HepG2 (cell line): ENCODE data around the gene CPA5. TPM values are rescaled to one million over a fixed set of nuclear protein-coding genes. Genes with fewer than 3 reads are reported as not detected.
A peak's percentile ranks its signal among the peaks of the same experiment; 100 is the strongest.

Source experiments
- JARID2 ChIP-seq: sonication (generic); formaldehyde crosslinking; IDR thresholded peaks from 2 replicates; pipeline ENCODE4 v1.8.1; 2023; ENCODE audit warnings: missing genetic modification reagents, inconsistent platforms; ENCODE audit not compliant: insufficient replicate concordance
- KLF12 ChIP-seq: sonication (generic); formaldehyde crosslinking; IDR thresholded peaks from 2 replicates; pipeline ENCODE4 v1.4.0; 2020; ENCODE audit warnings: missing genetic modification reagents, borderline replicate concordance
- RARG ChIP-seq: sonication (generic); formaldehyde crosslinking; IDR thresholded peaks from 2 replicates; pipeline ENCODE4 v1.4.0; 2020; ENCODE audit warnings: low read depth, mild to moderate bottlenecking, missing genetic modification reagents
- RCOR2 ChIP-seq: IDR thresholded peaks from 2 replicates; pipeline ENCODE4 v1.6.1; 2016; ENCODE audit warnings: missing biosample characterization, missing genetic modification reagents
- TBX3 ChIP-seq: fragments of 450-650 bp; IDR thresholded peaks from 2 replicates; pipeline ENCODE4 v1.6.1; 2017; ENCODE audit warnings: antibody characterized with exemption, mild to moderate bottlenecking, inconsistent platforms, borderline replicate concordance
- THYN1 ChIP-seq: sonication (generic); formaldehyde crosslinking; IDR thresholded peaks from 2 replicates; pipeline ENCODE4 v1.8.1; 2023; ENCODE audit warnings: low read depth, mild to moderate bottlenecking, moderate library complexity, missing genetic modification reagents, borderline replicate concordance
- ZFP62 ChIP-seq: sonication (generic); formaldehyde crosslinking; IDR thresholded peaks from 2 replicates; pipeline ENCODE4 v1.4.0; 2020; ENCODE audit warnings: missing genetic modification reagents
- ZNF12 ChIP-seq: sonication (generic); formaldehyde crosslinking; IDR thresholded peaks from 2 replicates; pipeline ENCODE4 v1.5.0; 2020; ENCODE audit warnings: missing genetic modification reagents
- ZNF232 ChIP-seq: sonication (generic); formaldehyde crosslinking; IDR thresholded peaks from 2 replicates; pipeline ENCODE4 v1.4.0; 2020; ENCODE audit warnings: missing genetic modification reagents, borderline replicate concordance
- ZNF468 ChIP-seq: sonication (generic); formaldehyde crosslinking; IDR thresholded peaks from 2 replicates; pipeline ENCODE4 v1.8.0; 2022; ENCODE audit warnings: mild to moderate bottlenecking, moderate library complexity, missing genetic modification reagents
- ZNF562 ChIP-seq: sonication (generic); formaldehyde crosslinking; IDR thresholded peaks from 2 replicates; pipeline ENCODE4 v1.8.0; 2022; ENCODE audit warnings: missing genetic modification reagents, borderline replicate concordance
- ZNF570 ChIP-seq: sonication (generic); formaldehyde crosslinking; IDR thresholded peaks from 2 replicates; pipeline ENCODE4 v1.4.0; 2020; ENCODE audit warnings: mild to moderate bottlenecking, missing genetic modification reagents, borderline replicate concordance
- ZNF644 ChIP-seq: IDR thresholded peaks from 2 replicates; pipeline ENCODE4 v1.6.1; 2016; ENCODE audit warnings: low read depth
- polyA plus RNA-seq, 8 experiments: library from polyadenylated mRNA; depleted of rRNA in 3 of 8; stranded (reverse) in 7 of 8; unstranded in 1 of 8; fragments of >200 nt; fragmentation: Illumina TruSeq in 4 of 8; extraction: Trizol in 4 of 8; gene quantifications; 2 replicates each; pipeline versions ENCODE4 v1.2.1 to v1.2.3, GENCODE V29; 2011 to 2016; ENCODE audit warnings: low read depth in 4 of 8, missing spikeins in 1 of 8, mixed read lengths in 1 of 8; ENCODE audit not compliant: insufficient read depth in 1 of 8
- total RNA-seq, 5 experiments: library from RNA; depleted of rRNA; stranded (reverse); fragments of >200 nt; fragmentation: Illumina TruSeq; extraction: Trizol; gene quantifications; 2 replicates each; pipeline ENCODE4 v1.2.3, GENCODE V29; 2016; ENCODE audit warnings: low read depth in 1 of 5
- TF ChIP-seq, protein P1 (sequence below): IDR thresholded peaks from 2 replicates; pipeline ENCODE4 v1.6.1; 2016; ENCODE audit warnings: mild to moderate bottlenecking
- TF ChIP-seq, protein P2 (sequence below): sonication (generic); formaldehyde crosslinking; IDR thresholded peaks from 2 replicates; pipeline ENCODE4 v1.5.0; 2020; ENCODE audit warnings: mild to moderate bottlenecking, missing genetic modification reagents
- TF ChIP-seq, protein P3 (sequence below): sonication (generic); formaldehyde crosslinking; IDR thresholded peaks from 2 replicates; pipeline ENCODE4 v1.4.0; 2020; ENCODE audit warnings: missing genetic modification reagents
- TF ChIP-seq, protein P4 (sequence below): sonication (generic); formaldehyde crosslinking; IDR thresholded peaks from 2 replicates; pipeline ENCODE4 v1.5.1; 2020; ENCODE audit warnings: mild to moderate bottlenecking, missing genetic modification reagents, moderate library complexity
- TF ChIP-seq, protein P5 (sequence below), 2 experiments: sonication (generic) in 1 of 2; formaldehyde crosslinking in 1 of 2; IDR thresholded peaks; 2 replicates each; pipeline versions ENCODE4 v1.6.1 to v1.9.0; 2014 to 2022; ENCODE audit warnings: antibody characterized with exemption in 1 of 2, borderline replicate concordance in 1 of 2, inconsistent platforms in 1 of 2, low read depth in 1 of 2, missing genetic modification reagents in 1 of 2

The CPA5 gene
- total and polyA plus RNA-seq, 2 of the 13 experiments (the other 11 are each of a cell fraction or from before 2014, with no cell fraction given), result 0.48 TPM; not detected in 1

DNA sequence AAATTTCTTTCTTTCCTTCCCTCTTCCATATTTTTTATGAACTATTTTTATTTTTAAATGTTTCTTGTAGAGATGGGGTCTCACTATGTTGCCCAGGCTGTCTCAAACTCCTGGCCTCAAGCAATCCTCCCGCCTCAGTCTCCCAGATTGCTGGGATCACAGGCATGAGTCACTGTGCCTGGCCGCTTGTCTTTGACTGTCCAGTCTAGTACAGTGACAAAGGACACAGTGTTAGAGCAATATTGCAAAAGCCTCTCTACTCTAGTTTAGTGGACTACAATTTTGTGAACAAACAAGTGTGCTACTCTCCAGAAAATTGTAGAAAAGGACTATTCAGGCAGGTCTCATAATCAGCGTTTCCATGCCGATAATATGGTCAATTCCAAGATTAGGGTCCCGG is 40.6 kb upstream of the CPA5 start (continued):
- TF ChIP-seq, protein P1, sequence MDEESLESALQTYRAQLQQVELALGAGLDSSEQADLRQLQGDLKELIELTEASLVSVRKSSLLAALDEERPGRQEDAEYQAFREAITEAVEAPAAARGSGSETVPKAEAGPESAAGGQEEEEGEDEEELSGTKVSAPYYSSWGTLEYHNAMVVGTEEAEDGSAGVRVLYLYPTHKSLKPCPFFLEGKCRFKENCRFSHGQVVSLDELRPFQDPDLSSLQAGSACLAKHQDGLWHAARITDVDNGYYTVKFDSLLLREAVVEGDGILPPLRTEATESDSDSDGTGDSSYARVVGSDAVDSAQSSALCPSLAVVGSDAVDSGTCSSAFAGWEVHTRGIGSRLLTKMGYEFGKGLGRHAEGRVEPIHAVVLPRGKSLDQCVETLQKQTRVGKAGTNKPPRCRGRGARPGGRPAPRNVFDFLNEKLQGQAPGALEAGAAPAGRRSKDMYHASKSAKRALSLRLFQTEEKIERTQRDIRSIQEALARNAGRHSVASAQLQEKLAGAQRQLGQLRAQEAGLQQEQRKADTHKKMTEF (CRISPR knock-in tag), result no peak
- TF ChIP-seq ZNF562 (no peak), ZFP62 (CRISPR knock-in tag) (no peak), ZNF468 (no peak), THYN1 (CRISPR knock-in tag) (no peak), TBX3 (no peak), RARG (CRISPR knock-in tag) (no peak), ZNF570 (CRISPR knock-in tag) (no peak), ZNF644 (CRISPR knock-in tag) (0 out of 2 replicates have a peak, but pooled peaks have one; percentile 28), JARID2 (CRISPR knock-in tag) (no peak), RCOR2 (peak; percentile 66; the same call in 1 of the 2 replicates), KLF12 (CRISPR knock-in tag) (no peak), ZNF12 (CRISPR knock-in tag) (no peak), ZNF232 (CRISPR knock-in tag) (no peak)
- TF ChIP-seq, protein P2, sequence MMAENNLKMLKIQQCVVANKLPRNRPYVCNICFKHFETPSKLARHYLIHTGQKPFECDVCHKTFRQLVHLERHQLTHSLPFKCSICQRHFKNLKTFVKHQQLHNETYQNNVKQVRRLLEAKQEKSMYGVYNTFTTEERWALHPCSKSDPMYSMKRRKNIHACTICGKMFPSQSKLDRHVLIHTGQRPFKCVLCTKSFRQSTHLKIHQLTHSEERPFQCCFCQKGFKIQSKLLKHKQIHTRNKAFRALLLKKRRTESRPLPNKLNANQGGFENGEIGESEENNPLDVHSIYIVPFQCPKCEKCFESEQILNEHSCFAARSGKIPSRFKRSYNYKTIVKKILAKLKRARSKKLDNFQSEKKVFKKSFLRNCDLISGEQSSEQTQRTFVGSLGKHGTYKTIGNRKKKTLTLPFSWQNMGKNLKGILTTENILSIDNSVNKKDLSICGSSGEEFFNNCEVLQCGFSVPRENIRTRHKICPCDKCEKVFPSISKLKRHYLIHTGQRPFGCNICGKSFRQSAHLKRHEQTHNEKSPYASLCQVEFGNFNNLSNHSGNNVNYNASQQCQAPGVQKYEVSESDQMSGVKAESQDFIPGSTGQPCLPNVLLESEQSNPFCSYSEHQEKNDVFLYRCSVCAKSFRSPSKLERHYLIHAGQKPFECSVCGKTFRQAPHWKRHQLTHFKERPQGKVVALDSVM (CRISPR knock-in tag), result 0 out of 2 replicates have a peak, but pooled peaks have one; percentile 28
- TF ChIP-seq, protein P3, sequence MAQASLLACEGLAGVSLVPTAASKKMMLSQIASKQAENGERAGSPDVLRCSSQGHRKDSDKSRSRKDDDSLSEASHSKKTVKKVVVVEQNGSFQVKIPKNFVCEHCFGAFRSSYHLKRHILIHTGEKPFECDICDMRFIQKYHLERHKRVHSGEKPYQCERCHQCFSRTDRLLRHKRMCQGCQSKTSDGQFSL (CRISPR knock-in tag), result no peak
- TF ChIP-seq, protein P4, sequence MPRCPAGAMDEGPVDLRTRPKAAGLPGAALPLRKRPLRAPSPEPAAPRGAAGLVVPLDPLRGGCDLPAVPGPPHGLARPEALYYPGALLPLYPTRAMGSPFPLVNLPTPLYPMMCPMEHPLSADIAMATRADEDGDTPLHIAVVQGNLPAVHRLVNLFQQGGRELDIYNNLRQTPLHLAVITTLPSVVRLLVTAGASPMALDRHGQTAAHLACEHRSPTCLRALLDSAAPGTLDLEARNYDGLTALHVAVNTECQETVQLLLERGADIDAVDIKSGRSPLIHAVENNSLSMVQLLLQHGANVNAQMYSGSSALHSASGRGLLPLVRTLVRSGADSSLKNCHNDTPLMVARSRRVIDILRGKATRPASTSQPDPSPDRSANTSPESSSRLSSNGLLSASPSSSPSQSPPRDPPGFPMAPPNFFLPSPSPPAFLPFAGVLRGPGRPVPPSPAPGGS, result no peak
- TF ChIP-seq, protein P5, sequence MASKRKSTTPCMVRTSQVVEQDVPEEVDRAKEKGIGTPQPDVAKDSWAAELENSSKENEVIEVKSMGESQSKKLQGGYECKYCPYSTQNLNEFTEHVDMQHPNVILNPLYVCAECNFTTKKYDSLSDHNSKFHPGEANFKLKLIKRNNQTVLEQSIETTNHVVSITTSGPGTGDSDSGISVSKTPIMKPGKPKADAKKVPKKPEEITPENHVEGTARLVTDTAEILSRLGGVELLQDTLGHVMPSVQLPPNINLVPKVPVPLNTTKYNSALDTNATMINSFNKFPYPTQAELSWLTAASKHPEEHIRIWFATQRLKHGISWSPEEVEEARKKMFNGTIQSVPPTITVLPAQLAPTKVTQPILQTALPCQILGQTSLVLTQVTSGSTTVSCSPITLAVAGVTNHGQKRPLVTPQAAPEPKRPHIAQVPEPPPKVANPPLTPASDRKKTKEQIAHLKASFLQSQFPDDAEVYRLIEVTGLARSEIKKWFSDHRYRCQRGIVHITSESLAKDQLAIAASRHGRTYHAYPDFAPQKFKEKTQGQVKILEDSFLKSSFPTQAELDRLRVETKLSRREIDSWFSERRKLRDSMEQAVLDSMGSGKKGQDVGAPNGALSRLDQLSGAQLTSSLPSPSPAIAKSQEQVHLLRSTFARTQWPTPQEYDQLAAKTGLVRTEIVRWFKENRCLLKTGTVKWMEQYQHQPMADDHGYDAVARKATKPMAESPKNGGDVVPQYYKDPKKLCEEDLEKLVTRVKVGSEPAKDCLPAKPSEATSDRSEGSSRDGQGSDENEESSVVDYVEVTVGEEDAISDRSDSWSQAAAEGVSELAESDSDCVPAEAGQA (IDR thresholded peaks at IDR 0.05; ENCODE audit: low read depth), result no peak
- TF ChIP-seq, protein P5 (CRISPR knock-in tag; IDR thresholded peaks at IDR 0.05; ENCODE audit: borderline replicate concordance), result no peak
